ENCODE data around the gene AMN1. TPM values are rescaled to one million over a fixed set of nuclear protein-coding genes. Genes with fewer than 3 reads are reported as not detected.

The AMN1 gene
- total RNA-seq, 4 donors from 2014 or later: 5.7 to 10.5 (median 8.7) TPM; not detected in 1

GRCh38 chr12:31659087-31659942 is 69.5 kb downstream of the AMN1 start, which contains the start of gene ETFBKMT:
ETFBKMT (plus strand) TSS chr12:31659688; CDS start chr12:31661954, 2,266 bp downstream.
- Histone ChIP-seq H3K9me3 (no peaks in the 10 kb centered on the region), H3K27me3 (no peaks in the 10 kb centered on the region), H3K4me3 (peak within 1 kb of the TSS; percentile 51 to 79 (median 68)), H3K27ac (peak within 1 kb of the TSS; percentile 90 to 96 (median 92)), H3K36me3 (no peaks in the 10 kb centered on the region), H3K4me1 (peaks cover 3 to 11% (median 10%) of the 10 kb centered on the region in 4 donors)
- TF ChIP-seq POLR2AphosphoS5 (IDR thresholded peaks at IDR 0.05): peak; percentile 43 to 78 (median 63)
- TF ChIP-seq POLR2A (IDR thresholded peaks at IDR 0.05): peak; percentile 67
- TF ChIP-seq EP300 (IDR thresholded peaks at IDR 0.05; ENCODE audit: low read depth): no peak
- peak; percentile 36 to 78 (median 45) for TF ChIP-seq CTCF (IDR thresholded peaks at IDR 0.05)
- 1 to 2% methylated on average over 14 to 47 of the region's 47 CpGs for WGBS, 2 donors (ENCODE audit: low coverage in 1 of 2)
- intact Hi-C loops (cut with DNase I; ENCODE audit: low total_unique reads): loop anchor here (5.0 to 10.0 kb wide), 3 partner anchors 65 to 645 kb away; partner anchors contain the start of genes AMN1 and RESF1
- peak; percentile 93 for DNase-seq
- in situ Hi-C loops (cut with MboI; ENCODE audit: low pct_ligation_motif_present in 1 of 4, low pct_unique_long_range_greater_than_20kb in 1 of 4, low sequenced_read_pairs in 3 of 4): loop anchor here (5.0 to 25.0 kb wide), 5 partner anchors 303 to 1028 kb away; partner anchors contain the start of genes RESF1 (in 2 of the 4) and DNM1L (in 1 of the 4)

GRCh38 chr12:31658471-31659086 is 70.2 kb downstream of the AMN1 start:
- Histone ChIP-seq H3K36me3 (no peaks in the 10 kb centered on the region), H3K27me3 (no peaks in the 10 kb centered on the region), H3K4me3 (peak overlapping the region; percentile 6 to 75 (median 56)), H3K9me3 (no peaks in the 10 kb centered on the region), H3K4me1 (peaks cover 3 to 13% (median 11%) of the 10 kb centered on the region in 4 donors), H3K27ac (peak overlapping the region; percentile 90 to 96 (median 92))
- DNase-seq: no peak
- TF ChIP-seq POLR2AphosphoS5 (IDR thresholded peaks at IDR 0.05) (no peak), CTCF (IDR thresholded peaks at IDR 0.05) (no peak), EP300 (IDR thresholded peaks at IDR 0.05; ENCODE audit: low read depth) (no peak), POLR2A (IDR thresholded peaks at IDR 0.05) (no peak)
- 17 to 20% methylated on average over 10 to 11 of the region's 11 CpGs for WGBS, 2 donors (ENCODE audit: low coverage in 1 of 2)
- intact Hi-C loops (cut with DNase I; ENCODE audit: low total_unique reads) (loop anchor here (5.0 to 10.0 kb wide), 3 partner anchors 66 to 646 kb away; partner anchors contain the start of genes AMN1 and RESF1), in situ Hi-C loops (cut with MboI; ENCODE audit: low pct_ligation_motif_present in 1 of 4, low pct_unique_long_range_greater_than_20kb in 1 of 4, low sequenced_read_pairs in 3 of 4) (loop anchor here (5.0 to 25.0 kb wide), 5 partner anchors 304 to 1029 kb away; partner anchors contain the start of genes RESF1 (in 2 of the 4) and DNM1L (in 1 of the 4))

GRCh38 chr12:31655792-31656191 is 73.0 kb downstream of the AMN1 start:
- H3K27me3 ChIP-seq: no peaks in the 10 kb centered on the region
- intact Hi-C loops (cut with DNase I; ENCODE audit: low total_unique reads) (loop anchor here (5.0 to 10.0 kb wide), 3 partner anchors 69 to 649 kb away; partner anchors contain the start of genes AMN1 and RESF1), in situ Hi-C loops (cut with MboI; ENCODE audit: low pct_ligation_motif_present in 1 of 4, low pct_unique_long_range_greater_than_20kb in 1 of 4, low sequenced_read_pairs in 3 of 4) (loop anchor here (5.0 to 25.0 kb wide), 5 partner anchors 307 to 1032 kb away; partner anchors contain the start of genes RESF1 (in 2 of the 4) and DNM1L (in 1 of the 4))
- DNase-seq: no peak
- no peaks in the 10 kb centered on the region for H3K9me3 ChIP-seq
- WGBS, 2 donors (ENCODE audit: low coverage in 1 of 2): 88% methylated on average over 1 of the region's 1 CpG
- no peak overlapping the region for H3K27ac ChIP-seq
- TF ChIP-seq POLR2A (IDR thresholded peaks at IDR 0.05) (no peak), CTCF (IDR thresholded peaks at IDR 0.05) (no peak), POLR2AphosphoS5 (IDR thresholded peaks at IDR 0.05) (no peak), EP300 (IDR thresholded peaks at IDR 0.05; ENCODE audit: low read depth) (no peak)
- H3K4me1 ChIP-seq: peaks cover 3 to 33% (median 25%) of the 10 kb centered on the region in 4 donors
- no peak overlapping the region for H3K4me3 ChIP-seq
- H3K36me3 ChIP-seq: no peaks in the 10 kb centered on the region

Data from transverse colon (tissue), 4 donors.